GM18526 (cell line): ENCODE results near the gene GAS2L1.

ENCODE experiments used
- POLR2A ChIP-seq: IDR thresholded peaks from 3 replicates; pipeline ENCODE4 v1.6.1; 2011; ENCODE audit not compliant: insufficient read length; ENCODE audit errors: extremely low read depth

The GAS2L1 gene

DNA sequence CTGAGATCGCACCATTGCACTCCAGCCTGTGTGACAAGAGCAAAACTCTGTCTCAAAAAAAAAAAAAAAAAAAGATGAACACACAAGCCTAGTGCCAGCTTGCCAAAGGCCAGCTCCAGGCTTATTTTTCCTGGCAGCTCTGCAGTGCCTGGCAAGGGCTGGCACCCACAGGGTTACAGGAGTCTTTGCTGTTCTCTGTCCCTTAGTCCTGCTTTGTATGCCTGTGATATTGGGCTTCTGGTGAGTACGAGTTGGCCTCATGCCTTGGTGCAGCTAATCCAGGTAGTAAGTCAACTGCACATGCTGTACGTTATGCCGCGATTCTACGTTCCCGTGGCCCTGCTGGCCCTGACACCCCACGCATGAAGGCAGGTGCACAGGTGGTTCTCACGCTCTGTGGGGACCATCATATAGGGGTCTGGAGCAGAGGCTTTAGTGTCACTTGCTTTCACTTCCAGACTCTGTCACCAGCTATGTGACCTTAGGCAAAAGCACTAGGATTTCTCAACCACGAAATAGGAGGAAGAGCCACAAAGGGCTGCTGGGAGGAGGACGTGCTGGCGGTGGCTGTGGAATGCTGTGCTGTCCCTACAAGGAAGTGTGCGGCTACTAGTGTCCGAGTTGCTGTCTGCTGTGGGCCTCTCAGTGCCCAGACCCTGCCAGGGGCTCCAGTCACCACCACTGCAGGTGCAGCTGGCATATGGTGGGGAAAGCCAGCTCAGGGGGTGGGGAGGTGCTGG lies 30.5 kb downstream of the GAS2L1 start:
- no peak for TF ChIP-seq POLR2A

DNA sequence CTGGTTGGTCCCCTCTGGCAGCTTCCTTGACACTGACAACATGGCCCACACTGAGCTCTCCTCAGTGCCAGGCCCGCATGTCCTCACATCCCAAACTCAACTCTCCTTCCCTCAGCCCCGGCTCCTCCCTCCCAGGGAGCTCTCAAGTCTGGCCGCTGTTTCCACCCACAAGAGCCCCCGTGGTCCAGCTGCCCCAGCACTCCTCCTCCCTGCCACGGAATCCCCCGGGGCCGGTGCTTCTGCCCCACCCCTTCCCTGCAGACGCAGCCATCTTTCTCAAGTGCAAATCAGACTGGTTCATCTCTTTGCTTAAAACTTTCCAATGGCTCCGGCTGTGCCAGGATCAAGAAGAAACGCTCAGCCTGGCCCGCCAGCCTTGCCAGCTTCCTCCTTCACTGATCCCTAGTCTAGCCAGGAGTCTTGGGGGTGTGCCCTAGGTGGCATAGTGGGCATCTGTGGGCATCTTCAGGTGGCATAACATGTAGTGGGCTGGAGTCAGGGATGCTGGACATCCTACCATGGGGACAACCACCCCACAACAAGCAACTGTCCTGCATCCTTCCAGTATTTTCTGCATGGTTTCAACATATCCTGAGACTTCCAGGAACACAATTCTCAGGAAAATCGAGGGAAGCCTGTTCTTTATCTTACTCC lies 31.3 kb downstream of the GAS2L1 start:
- no peak for TF ChIP-seq POLR2A

DNA sequence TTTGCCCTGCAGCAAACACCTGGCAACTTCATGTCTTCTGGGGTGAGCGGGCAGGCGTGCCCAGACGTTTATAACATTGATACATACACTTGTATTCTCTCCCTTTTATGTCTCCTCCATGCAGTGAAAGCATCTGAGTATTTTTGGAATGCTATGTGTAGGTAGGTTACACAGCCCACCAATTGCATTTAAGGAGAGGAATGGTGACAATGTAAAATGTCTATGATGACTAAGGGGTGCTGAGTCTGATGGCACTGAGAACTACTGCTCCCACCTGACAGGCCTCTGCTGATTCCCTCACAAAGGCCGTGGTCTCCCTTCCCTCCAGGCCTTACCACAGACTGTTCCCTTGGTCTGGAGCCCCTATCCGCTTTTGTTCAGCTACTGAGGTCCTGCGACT lies 31.9 kb downstream of the GAS2L1 start:
- TF ChIP-seq POLR2A, result no peak

DNA sequence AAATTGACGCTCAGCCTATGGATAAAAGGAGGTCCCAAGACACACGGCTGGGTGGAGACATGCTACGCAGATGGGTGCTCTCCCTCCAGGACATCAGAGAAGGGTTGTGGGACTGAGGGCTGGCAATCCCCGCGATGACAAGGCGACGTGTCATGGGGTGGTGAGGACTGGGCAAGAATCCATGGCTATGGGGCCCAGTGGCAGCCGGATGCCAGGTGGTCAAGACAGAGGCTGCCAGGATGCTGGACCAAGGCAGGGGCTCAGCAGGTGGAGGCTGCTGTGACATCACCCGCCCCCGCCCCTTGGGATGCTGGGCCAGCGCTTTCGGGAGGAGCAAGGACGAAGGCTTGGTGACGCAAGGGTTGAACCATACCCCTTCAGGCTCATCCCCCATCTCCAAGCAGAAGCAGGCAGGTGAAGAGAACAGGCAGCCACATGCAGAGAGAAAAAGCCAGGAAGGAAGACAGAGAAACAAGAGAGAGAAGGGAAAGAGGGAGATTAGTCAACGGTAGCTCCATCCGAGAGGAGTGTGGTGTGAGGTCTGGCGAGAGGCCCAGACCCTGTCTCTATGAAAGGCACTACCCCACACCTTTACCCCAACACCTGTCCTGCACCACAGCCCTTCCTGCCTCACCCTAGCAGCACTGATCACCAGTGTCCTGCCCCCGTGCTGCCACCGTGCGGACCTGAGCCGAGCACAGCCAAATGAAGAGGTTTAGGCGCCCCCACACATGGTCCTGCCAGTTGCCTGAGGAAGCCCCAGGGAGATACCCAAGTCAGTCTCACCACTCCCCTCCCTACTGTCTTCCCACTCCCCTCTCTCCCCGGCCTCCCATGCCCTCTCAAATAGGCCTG lies 33.2 kb downstream of the GAS2L1 start:
- no peak for TF ChIP-seq POLR2A

DNA sequence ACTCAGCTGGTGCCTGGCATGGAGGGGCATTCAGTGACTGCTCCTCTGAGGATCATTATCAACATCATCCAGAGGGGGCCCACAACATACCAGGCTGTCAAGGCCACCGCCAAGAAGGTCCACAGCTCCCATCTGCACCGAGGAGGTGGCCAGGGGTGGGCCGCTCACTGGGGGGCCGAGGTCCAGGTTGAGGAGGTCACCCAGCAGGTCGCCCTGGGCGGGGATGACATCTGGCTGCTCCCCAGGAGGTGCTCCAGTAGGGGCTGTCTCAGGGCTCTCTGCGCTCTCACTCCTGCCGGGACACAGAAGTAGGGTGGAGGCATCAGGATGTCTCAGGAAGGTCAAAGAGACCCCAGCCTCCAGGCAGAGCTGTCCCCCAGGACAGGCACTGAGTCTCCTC lies 34.1 kb downstream of the GAS2L1 start:
- TF ChIP-seq POLR2A, result no peak

DNA sequence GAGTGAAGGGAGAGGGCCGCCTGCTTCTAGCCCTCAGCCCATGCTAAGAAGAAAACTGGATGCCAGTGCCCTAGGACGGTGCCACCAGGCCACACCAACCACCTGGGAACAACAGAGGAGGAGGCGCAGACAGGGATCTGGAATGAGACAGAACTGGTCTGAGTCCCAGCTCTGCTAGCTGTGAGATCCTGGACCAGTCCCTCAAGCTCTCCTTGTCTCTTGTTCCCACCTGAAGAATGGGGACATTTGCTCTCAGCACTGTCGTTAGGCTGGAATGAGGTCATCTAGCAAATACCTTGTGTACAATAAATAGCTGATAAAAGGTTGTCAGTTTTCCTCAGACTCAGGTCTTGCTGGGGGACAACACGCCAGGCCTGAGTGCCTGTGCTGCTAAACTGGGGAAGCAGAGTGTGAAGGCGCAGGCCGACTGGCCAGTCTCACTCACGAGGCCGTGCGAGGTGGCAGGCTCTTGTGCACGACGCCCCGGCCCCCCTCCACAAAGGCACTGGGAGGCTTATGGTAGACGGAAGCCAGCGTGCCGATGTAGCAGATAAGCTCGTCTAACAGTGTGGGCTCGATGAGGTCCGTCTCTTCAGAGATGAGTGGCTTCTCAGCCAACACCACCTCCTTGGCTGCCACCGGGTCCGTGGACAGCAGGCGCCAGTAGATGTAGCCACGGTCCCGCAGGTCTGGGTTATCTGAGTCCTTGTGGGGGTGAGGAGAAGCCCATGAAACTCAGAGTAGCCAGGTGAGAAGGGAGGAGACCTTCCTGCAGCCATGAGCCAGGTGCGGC lies 34.8 kb downstream of the GAS2L1 start:
- no peak for TF ChIP-seq POLR2A

DNA sequence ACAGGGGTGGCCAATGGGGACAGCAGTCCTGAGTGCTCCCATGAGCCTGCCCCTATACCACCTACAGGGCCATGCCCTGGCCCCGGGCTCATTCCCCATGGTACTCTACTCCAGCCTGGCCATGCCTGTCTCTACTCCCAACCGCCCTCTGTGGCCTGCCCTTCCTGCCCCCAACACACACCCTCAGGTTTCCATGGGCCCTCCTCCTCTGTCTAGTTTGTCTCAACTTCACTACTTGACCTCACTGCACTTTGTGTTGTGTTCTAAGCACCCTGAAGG lies 35.3 kb downstream of the GAS2L1 start:
- TF ChIP-seq POLR2A, result no peak

- TF ChIP-seq POLR2A, result no peak
Measured at GRCh38 chr22:29342177-29342576, 35.7 kb downstream of the GAS2L1 start.

GRCh38 chr22:29342577-29343312 lies 36.3 kb downstream of the GAS2L1 start:
- TF ChIP-seq POLR2A, result no peak

GRCh38 chr22:29343313-29343805 lies 36.9 kb downstream of the GAS2L1 start:
- no peak for TF ChIP-seq POLR2A

GRCh38 chr22:29344137-29344536 lies 37.7 kb downstream of the GAS2L1 start:
- TF ChIP-seq POLR2A, result no peak

- TF ChIP-seq POLR2A, result no peak
Measured at GRCh38 chr22:29345932-29346331, 39.5 kb downstream of the GAS2L1 start.

- no peak for TF ChIP-seq POLR2A
Measured at GRCh38 chr22:29346659-29347058, 40.2 kb downstream of the GAS2L1 start.

DNA sequence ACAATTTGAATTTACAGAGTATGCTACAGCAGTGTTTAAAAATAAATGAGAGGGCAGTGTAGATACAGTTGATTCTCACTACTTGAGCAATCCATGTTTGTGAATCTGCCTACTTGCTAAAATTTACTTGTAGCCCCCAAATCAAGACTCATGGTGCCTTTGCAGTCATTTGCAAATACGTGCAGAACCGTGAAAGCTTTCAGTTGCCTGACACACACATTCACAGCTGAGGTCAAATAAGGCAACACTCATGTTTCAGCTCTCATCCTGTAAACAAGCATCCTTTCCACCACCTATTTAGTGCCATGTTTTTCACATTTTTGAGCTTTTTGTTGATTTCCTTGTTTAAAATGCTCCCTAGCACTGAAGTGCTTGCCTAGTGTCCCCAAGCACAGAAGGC lies 41.6 kb downstream of the GAS2L1 start:
- no peak for TF ChIP-seq POLR2A
